Hepatocyte (in vitro differentiated cells): ENCODE data around the gene UBE2J2.

Experiments used
- EZH2 ChIP-seq: fragments of 200-600 bp; sonication (generic); IDR thresholded peaks from 2 replicates; pipeline ENCODE4 v1.6.1; 2016; ENCODE audit warnings: antibody characterized with exemption, mild to moderate bottlenecking, borderline replicate concordance
- EZH2phosphoT487 ChIP-seq: fragments of 200-600 bp; sonication (generic); IDR thresholded peaks from one replicate; pipeline ENCODE4 v1.6.1; 2018; ENCODE audit warnings: antibody characterized with exemption, mild to moderate bottlenecking, low read depth, moderate library complexity; ENCODE audit not compliant: unreplicated experiment, severe bottlenecking
- TF ChIP-seq, protein P1 (sequence below): fragments of 200-600 bp; sonication (generic); IDR thresholded peaks from 2 replicates; pipeline ENCODE4 v1.5.1; 2016; ENCODE audit warnings: antibody characterized with exemption, mild to moderate bottlenecking; ENCODE audit not compliant: poor library complexity

DNA sequence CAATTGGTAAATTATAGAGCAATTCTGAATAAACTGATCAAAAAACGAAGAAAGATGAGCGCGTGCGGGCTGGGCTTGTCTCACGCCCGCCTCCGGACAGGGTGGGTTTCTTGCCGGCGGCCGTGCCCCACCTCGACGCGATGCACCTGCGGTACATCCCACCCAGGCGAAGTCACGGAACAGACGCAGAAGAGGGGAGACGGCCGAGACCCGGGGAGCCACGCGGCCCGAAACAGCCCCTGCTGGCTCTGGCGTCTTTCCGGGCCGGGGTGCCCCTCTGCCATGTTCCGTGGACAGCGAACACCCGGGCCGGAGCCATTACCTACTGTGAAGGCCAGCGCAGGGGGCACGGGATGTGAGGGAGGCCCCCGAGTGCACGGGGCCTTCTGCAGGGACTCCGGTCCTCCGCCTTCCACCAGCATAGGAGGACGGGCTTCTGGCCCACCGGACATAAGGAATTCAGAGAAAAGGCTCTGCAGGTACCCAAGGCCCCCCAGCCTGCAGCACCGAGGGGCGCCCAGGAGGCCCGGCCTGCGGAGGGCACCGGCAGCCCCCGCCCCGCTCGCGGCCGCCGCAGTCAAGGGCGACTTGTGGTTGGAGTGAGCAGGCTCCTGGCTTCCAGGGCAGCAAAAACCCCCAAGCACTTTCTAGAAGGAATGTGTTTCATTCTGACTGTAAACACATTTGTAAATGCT, 19.5 kb downstream of the UBE2J2 start:
- TF ChIP-seq, protein P1, sequence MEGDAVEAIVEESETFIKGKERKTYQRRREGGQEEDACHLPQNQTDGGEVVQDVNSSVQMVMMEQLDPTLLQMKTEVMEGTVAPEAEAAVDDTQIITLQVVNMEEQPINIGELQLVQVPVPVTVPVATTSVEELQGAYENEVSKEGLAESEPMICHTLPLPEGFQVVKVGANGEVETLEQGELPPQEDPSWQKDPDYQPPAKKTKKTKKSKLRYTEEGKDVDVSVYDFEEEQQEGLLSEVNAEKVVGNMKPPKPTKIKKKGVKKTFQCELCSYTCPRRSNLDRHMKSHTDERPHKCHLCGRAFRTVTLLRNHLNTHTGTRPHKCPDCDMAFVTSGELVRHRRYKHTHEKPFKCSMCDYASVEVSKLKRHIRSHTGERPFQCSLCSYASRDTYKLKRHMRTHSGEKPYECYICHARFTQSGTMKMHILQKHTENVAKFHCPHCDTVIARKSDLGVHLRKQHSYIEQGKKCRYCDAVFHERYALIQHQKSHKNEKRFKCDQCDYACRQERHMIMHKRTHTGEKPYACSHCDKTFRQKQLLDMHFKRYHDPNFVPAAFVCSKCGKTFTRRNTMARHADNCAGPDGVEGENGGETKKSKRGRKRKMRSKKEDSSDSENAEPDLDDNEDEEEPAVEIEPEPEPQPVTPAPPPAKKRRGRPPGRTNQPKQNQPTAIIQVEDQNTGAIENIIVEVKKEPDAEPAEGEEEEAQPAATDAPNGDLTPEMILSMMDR, result no peak
- TF ChIP-seq EZH2, result no peak
- TF ChIP-seq EZH2phosphoT487, result no peak
